CD14-positive monocyte (primary cell): ENCODE measurements around the gene OR7C1. TPM values are rescaled to one million over a fixed set of nuclear protein-coding genes. Genes with fewer than 3 reads are reported as not detected.
"Not testable (repeated sequence)": the region's sequence is repeated elsewhere in the genome, so short reads cannot be mapped to it uniquely, and the experiment has no call there.

Source experiments
- DNase-seq, 3 donors: peaks; one replicate each; pipeline ENCODE4 v3.0.0-alpha.2; 2011 to 2022
- H2AFZ ChIP-seq: 2 replicates; pipeline ENCODE4 v1.6.0; 2012; ENCODE audit warnings: mild to moderate bottlenecking, low read depth, low read length, inconsistent platforms; ENCODE audit not compliant: insufficient read depth, poor library complexity, severe bottlenecking
- H3K27ac ChIP-seq, 2 donors: 1 replicate in 1 of 2; 2 replicates in 1 of 2; pipeline ENCODE4 v1.5.1; 2012 to 2013; ENCODE audit warnings: low read length in 2 of 2, control low read depth in 1 of 2, inconsistent platforms in 1 of 2, low read depth in 1 of 2, mild to moderate bottlenecking in 1 of 2
- H3K27me3 ChIP-seq, 2 donors: one replicate each; pipeline versions ENCODE4 v1.6.0 to v1.6.1; 2011 to 2013; ENCODE audit warnings: low read length in 2 of 2; ENCODE audit not compliant: control insufficient read depth in 2 of 2, insufficient read depth in 2 of 2
- H3K36me3 ChIP-seq, 2 donors: replicated peaks in 1 of 2; 1 replicate in 1 of 2; 2 replicates in 1 of 2; pipeline versions ENCODE4 v1.5.1 to v1.6.1; 2012 to 2013; ENCODE audit warnings: low read length in 2 of 2, control low read depth in 1 of 2, inconsistent platforms in 1 of 2, mild to moderate bottlenecking in 1 of 2; ENCODE audit not compliant: insufficient read depth in 2 of 2, control insufficient read depth in 1 of 2
- H3K4me1 ChIP-seq, 2 donors: 1 replicate in 1 of 2; 2 replicates in 1 of 2; pipeline versions ENCODE4 v1.5.1 to v1.6.1; 2012 to 2013; ENCODE audit warnings: low read length in 2 of 2, control low read depth in 1 of 2, inconsistent platforms in 1 of 2, mild to moderate bottlenecking in 1 of 2, moderate library complexity in 1 of 2; ENCODE audit not compliant: insufficient read depth in 2 of 2, control insufficient read depth in 1 of 2
- H3K4me2 ChIP-seq: replicated peaks from 2 replicates; pipeline ENCODE3; 2012; ENCODE audit warnings: low read length, moderate library complexity, mild to moderate bottlenecking; ENCODE audit not compliant: poor library complexity, severe bottlenecking; ENCODE audit errors: extremely low read depth
- H3K4me3 ChIP-seq, 3 experiments: fragments of 200-600 bp in 1 of 3; sonication (generic) in 1 of 3; replicated peaks in 1 of 3; 1 replicate in 2 of 3; 2 replicates in 1 of 3; pipeline ENCODE4 v1.5.1; 2011 to 2013; ENCODE audit warnings: low read length in 3 of 3, mild to moderate bottlenecking in 3 of 3, control low read depth in 2 of 3, low read depth in 2 of 3, inconsistent platforms in 1 of 3, moderate library complexity in 1 of 3
- H3K79me2 ChIP-seq: 2 replicates; pipeline ENCODE4 v1.6.0; 2012; ENCODE audit warnings: mild to moderate bottlenecking, control low read depth, inconsistent platforms, low read length, moderate library complexity; ENCODE audit not compliant: insufficient read depth
- H3K9ac ChIP-seq: 2 replicates; pipeline ENCODE4 v1.6.0; 2017; ENCODE audit warnings: low read length, mild to moderate bottlenecking; ENCODE audit not compliant: insufficient read depth, poor library complexity, severe bottlenecking
- H3K9me3 ChIP-seq, 2 donors: replicated peaks in 1 of 2; 1 replicate in 1 of 2; 2 replicates in 1 of 2; pipeline versions ENCODE4 v1.5.1 to v1.6.1; 2012 to 2013; ENCODE audit warnings: low read length in 2 of 2, control low read depth in 1 of 2; ENCODE audit not compliant: control insufficient read depth in 1 of 2, insufficient read depth in 1 of 2
- H4K20me1 ChIP-seq: 2 replicates; pipeline ENCODE4 v1.6.0; 2012; ENCODE audit warnings: mild to moderate bottlenecking, low read length, control low read depth, moderate library complexity; ENCODE audit not compliant: insufficient read depth
- H3K27ac Mint-ChIP-seq, 7 donors: one replicate each; pipeline ENCODE4 v1.8.0; 2020; ENCODE audit warnings: mild to moderate bottlenecking in 7 of 7, mixed read lengths in 7 of 7, moderate library complexity in 6 of 7, inconsistent platforms in 2 of 7
- H3K27me3 Mint-ChIP-seq, 3 donors: one replicate each; pipeline ENCODE4 v1.8.0; 2021 to 2022; ENCODE audit warnings: low read depth in 3 of 3, mild to moderate bottlenecking in 3 of 3, mixed read lengths in 3 of 3, moderate library complexity in 3 of 3, inconsistent platforms in 1 of 3
- H3K36me3 Mint-ChIP-seq, 2 donors: one replicate each; pipeline ENCODE4 v1.8.0; 2020; ENCODE audit warnings: mixed read lengths in 2 of 2, inconsistent platforms in 1 of 2, mild to moderate bottlenecking in 1 of 2
- H3K4me1 Mint-ChIP-seq: one replicate; pipeline ENCODE4 v1.8.0; 2020; ENCODE audit warnings: mild to moderate bottlenecking, mixed read lengths
- H3K4me3 Mint-ChIP-seq, 2 donors: one replicate each; pipeline ENCODE4 v1.8.0; 2020; ENCODE audit warnings: mild to moderate bottlenecking in 2 of 2, mixed read lengths in 2 of 2, moderate library complexity in 1 of 2
- H3K9me3 Mint-ChIP-seq, 7 donors: one replicate each; pipeline ENCODE4 v1.8.0; 2020 to 2022; ENCODE audit warnings: mixed read lengths in 7 of 7, mild to moderate bottlenecking in 6 of 7, moderate library complexity in 6 of 7, inconsistent platforms in 2 of 7
- WGBS: methylation state at CpG from one replicate; pipeline ENCODE4 v1.1.5; 2013; ENCODE audit warnings: missing lambda C conversion rate; ENCODE audit not compliant: insufficient coverage; 5-methylcytosine and 5-hydroxymethylcytosine counted together
- intact Hi-C, 2 donors: fragments of 100-400 bp; cut with micrococcal nuclease; formaldehyde crosslinking; loops; one replicate each; pipeline versions ENCODE4 v1.15.0 to v1.15.1; 2023
- polyA plus RNA-seq, 3 donors: library from polyadenylated mRNA; depleted of rRNA in 1 of 3; unstranded in 2 of 3; stranded (reverse) in 1 of 3; fragments of 300-500 nt in 2 of 3; fragments of >200 nt in 1 of 3; fragmentation: Illumina TruSeq in 2 of 3; gene quantifications; 1 replicate in 2 of 3; 2 replicates in 1 of 3; pipeline ENCODE4 v1.2.3, GENCODE V29; 2012 to 2021
- TF ChIP-seq, protein P1 (sequence below): fragments of 200-600 bp; IDR thresholded peaks from one replicate; pipeline ENCODE4 v1.8.0; 2022; ENCODE audit warnings: antibody characterized with exemption, mild to moderate bottlenecking

OR7C1 gene
- polyA plus RNA-seq, 3 donors, result 0.02 to 0.15 TPM; not detected in 1

DNA sequence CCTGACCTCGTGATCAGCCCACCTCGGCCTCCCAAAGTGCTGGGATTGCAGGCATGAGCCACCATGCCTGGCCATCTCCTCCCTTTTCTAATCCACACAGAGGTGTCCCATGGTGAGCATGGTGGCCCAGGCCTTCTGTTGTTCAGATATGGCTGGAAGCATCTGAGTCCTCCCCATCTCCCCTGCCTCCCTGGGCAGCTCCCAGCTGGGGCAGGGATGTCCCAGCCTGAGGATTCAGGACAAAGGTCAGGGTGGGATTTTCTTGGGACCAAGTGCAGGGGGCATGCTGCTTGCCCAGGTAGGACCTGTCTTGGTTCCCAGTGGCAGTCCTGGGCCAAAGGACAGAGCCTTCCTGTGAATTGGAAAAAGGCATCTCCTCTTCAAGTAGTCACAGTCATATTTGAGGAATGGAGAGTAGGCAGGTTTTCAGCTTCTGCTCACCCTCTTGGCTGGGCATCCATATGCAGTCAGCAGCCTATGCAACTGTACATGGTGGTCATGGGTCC, 67.5 kb downstream of the OR7C1 start:
- TF ChIP-seq, protein P1, sequence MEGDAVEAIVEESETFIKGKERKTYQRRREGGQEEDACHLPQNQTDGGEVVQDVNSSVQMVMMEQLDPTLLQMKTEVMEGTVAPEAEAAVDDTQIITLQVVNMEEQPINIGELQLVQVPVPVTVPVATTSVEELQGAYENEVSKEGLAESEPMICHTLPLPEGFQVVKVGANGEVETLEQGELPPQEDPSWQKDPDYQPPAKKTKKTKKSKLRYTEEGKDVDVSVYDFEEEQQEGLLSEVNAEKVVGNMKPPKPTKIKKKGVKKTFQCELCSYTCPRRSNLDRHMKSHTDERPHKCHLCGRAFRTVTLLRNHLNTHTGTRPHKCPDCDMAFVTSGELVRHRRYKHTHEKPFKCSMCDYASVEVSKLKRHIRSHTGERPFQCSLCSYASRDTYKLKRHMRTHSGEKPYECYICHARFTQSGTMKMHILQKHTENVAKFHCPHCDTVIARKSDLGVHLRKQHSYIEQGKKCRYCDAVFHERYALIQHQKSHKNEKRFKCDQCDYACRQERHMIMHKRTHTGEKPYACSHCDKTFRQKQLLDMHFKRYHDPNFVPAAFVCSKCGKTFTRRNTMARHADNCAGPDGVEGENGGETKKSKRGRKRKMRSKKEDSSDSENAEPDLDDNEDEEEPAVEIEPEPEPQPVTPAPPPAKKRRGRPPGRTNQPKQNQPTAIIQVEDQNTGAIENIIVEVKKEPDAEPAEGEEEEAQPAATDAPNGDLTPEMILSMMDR, result no peak
- 100% methylated on average over 2 of the region's 2 CpGs for WGBS
- Histone ChIP-seq H3K79me2 (peaks cover 4% of the 10 kb centered on the region), H2AFZ (no peak overlapping the region), H3K4me2 (no peak overlapping the region), H3K4me3 (no peak overlapping the region), H3K9ac (no peak overlapping the region), H4K20me1 (peaks cover 100% of the 10 kb centered on the region), H3K36me3 (peaks cover 89 to 97% of the 10 kb centered on the region in 2 donors), H3K27me3 (no peaks in the 10 kb centered on the region), H3K4me1 (peaks cover 6 to 12% of the 10 kb centered on the region in 2 donors), H3K9me3 (no peaks in the 10 kb centered on the region), H3K27ac (no peak overlapping the region)
- peaks cover 27% of the 10 kb centered on the region for H3K4me1 Mint-ChIP-seq
- no peak overlapping the region for H3K4me3 Mint-ChIP-seq
- H3K27me3 Mint-ChIP-seq, result peaks cover 2 to 3% (median 2%) of the 10 kb centered on the region in 3 donors
- intact Hi-C loops, result no loop called here
- H3K27ac Mint-ChIP-seq, result no peak overlapping the region
- no peak for DNase-seq
- H3K9me3 Mint-ChIP-seq, result peaks cover 0 to 8% (median 5%) of the 10 kb centered on the region in 7 donors
- peaks cover 87 to 97% of the 10 kb centered on the region in 2 donors for H3K36me3 Mint-ChIP-seq

DNA sequence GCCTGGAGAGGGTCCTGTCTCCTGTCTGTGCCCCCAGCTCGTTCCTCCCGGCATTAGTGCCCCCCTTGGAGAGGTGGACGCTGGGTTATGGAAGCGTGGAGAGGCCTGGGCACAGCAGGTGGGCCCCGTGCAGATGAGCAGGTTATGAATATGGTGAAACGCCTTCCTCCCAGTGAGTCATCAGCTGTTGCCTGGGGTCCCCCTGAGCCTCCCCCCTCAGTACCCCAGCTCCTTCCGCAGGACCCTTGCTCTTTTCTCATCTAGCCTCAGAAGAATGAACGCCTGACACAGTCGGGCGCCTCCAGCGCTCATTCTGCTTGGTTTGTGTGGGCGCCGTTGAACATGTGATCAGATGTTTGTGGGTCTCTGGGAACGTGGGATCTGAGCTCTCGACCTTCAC, 69.1 kb downstream of the OR7C1 start:
- Histone ChIP-seq H3K4me1 (peaks cover 6 to 12% of the 10 kb centered on the region in 2 donors), H4K20me1 (peaks cover 100% of the 10 kb centered on the region), H3K36me3 (peaks cover 87 to 98% of the 10 kb centered on the region in 2 donors)
- H3K9me3 Mint-ChIP-seq, H3K27me3 ChIP-seq, intact Hi-C loops, H3K4me3 ChIP-seq, H3K27me3 Mint-ChIP-seq, H3K4me2 ChIP-seq, H2AFZ ChIP-seq, DNase-seq, H3K9ac ChIP-seq, H3K4me3 Mint-ChIP-seq, H3K27ac ChIP-seq, H3K9me3 ChIP-seq, H3K79me2 ChIP-seq: not testable (repeated sequence)
- H3K36me3 Mint-ChIP-seq, result peaks cover 87 to 98% of the 10 kb centered on the region in 2 donors
- no CpG with 5 or more reads among the region's 15 CpGs for WGBS
- peaks cover 21% of the 10 kb centered on the region for H3K4me1 Mint-ChIP-seq
- peak overlapping the region in 3 of 7 donors; percentile 2 to 74 (median 26) for H3K27ac Mint-ChIP-seq

- H3K27me3 ChIP-seq, H3K4me3 Mint-ChIP-seq, H3K79me2 ChIP-seq, DNase-seq, H3K9ac ChIP-seq, H3K4me2 ChIP-seq, H3K27me3 Mint-ChIP-seq, H3K9me3 Mint-ChIP-seq, H3K9me3 ChIP-seq, H2AFZ ChIP-seq, H3K27ac ChIP-seq, H3K4me3 ChIP-seq, intact Hi-C loops: not testable (repeated sequence)
- WGBS, result no CpG with 5 or more reads among the region's 18 CpGs
- Histone ChIP-seq H4K20me1 (peaks cover 100% of the 10 kb centered on the region), H3K4me1 (peaks cover 6 to 12% of the 10 kb centered on the region in 2 donors), H3K36me3 (peaks cover 88 to 98% of the 10 kb centered on the region in 2 donors)
- peaks cover 89 to 98% of the 10 kb centered on the region in 2 donors for H3K36me3 Mint-ChIP-seq
- peaks cover 18% of the 10 kb centered on the region for H3K4me1 Mint-ChIP-seq
- H3K27ac Mint-ChIP-seq, result peak overlapping the region in 5 of 7 donors; percentile 13 to 76 (median 73)
These were observed 69.6 kb downstream of the OR7C1 start for GRCh38 chr19:14765403-14765802.
